K562 (cell line): ENCODE data around the gene ROR2. TPM values are rescaled to one million over a fixed set of nuclear protein-coding genes. Genes with fewer than 3 reads are reported as not detected.

ENCODE experiments used
- ATAC-seq: fragments of 200-7000 bp; cut with Tn5 transposase; 3 replicates; pipeline ENCODE4 v1.9.1; 2020; ENCODE audit warnings: moderate library complexity
- BruUV-seq: library from RNA; stranded (reverse); fragments of 400-500 nt; replicated peaks from 2 replicates; lab custom pipeline; 2021; lab: Mats Ljungman, UMichigan
- CTCF ChIA-PET: fragments of 300-600 bp; formaldehyde crosslinking; extraction: SDS; loops from one replicate; lab custom pipeline; 2021; ENCODE audit warnings: low intra/inter-chr PET ratio; lab: Yijun Ruan, JAX
- POLR2A ChIA-PET: fragments of 300-600, 350-650 bp; sonication (Branson Sonifier 250); formaldehyde crosslinking; extraction: SDS; loops from one replicate; lab custom pipeline; 2021; ENCODE audit warnings: antibody characterized with exemption, inconsistent platforms; lab: Yijun Ruan, JAX
- DNase-seq, 4 experiments: peaks; one replicate each; pipeline versions ENCODE4 v3.0.0 to v3.0.0-alpha.2; 2011 to 2018; ENCODE audit warnings: low spot score in 3 of 4, mixed read lengths in 3 of 4; ENCODE audit errors: extremely low read depth in 1 of 4
- FAIRE-seq: peaks from 2 replicates; lab custom pipeline; 2011; peaks lifted over from hg19 to GRCh38; lab: Jason Lieb, UNC
- H2AFZ ChIP-seq: 2 replicates; pipeline ENCODE4 v1.6.0; 2011; ENCODE audit warnings: low read depth, low read length, control low read depth, inconsistent platforms
- H3K27ac ChIP-seq: fragments of 200-600 bp; 3 replicates; pipeline ENCODE4 v1.8.0; 2011; ENCODE audit warnings: low read depth, mild to moderate bottlenecking, control low read depth, inconsistent platforms, low read length, moderate library complexity, mixed read lengths; ENCODE audit errors: extremely low read depth
- H3K27me3 ChIP-seq, 2 experiments: fragments of 300-600 bp in 1 of 2; 2 replicates in 1 of 2; 3 replicates in 1 of 2; pipeline versions ENCODE4 v1.6.0 to v1.8.0; 2011; ENCODE audit warnings: inconsistent platforms in 2 of 2, low read length in 2 of 2, mild to moderate bottlenecking in 1 of 2, mixed read lengths in 1 of 2, moderate library complexity in 1 of 2; ENCODE audit not compliant: control insufficient read depth in 2 of 2, insufficient read depth in 2 of 2
- H3K36me3 ChIP-seq: fragments of 300-600 bp; 3 replicates; pipeline ENCODE4 v1.8.0; 2011; ENCODE audit warnings: mild to moderate bottlenecking, low read length, inconsistent platforms; ENCODE audit not compliant: control insufficient read depth, insufficient read depth
- H3K4me1 ChIP-seq, 2 experiments: fragments of 200-600 bp in 1 of 2; replicated peaks in 1 of 2; 2 replicates in 1 of 2; 3 replicates in 1 of 2; pipeline versions ENCODE4 v1.5.1 to v1.8.0; 2011; ENCODE audit warnings: inconsistent platforms in 2 of 2, low read length in 2 of 2, mild to moderate bottlenecking in 1 of 2, mixed read lengths in 1 of 2, moderate library complexity in 1 of 2; ENCODE audit not compliant: control insufficient read depth in 2 of 2, insufficient read depth in 2 of 2
- H3K4me2 ChIP-seq: 2 replicates; pipeline ENCODE4 v1.6.1; 2011; ENCODE audit warnings: low read length, control low read depth, inconsistent platforms, mixed read lengths; ENCODE audit not compliant: insufficient read depth
- H3K4me3 ChIP-seq: fragments of 200-600 bp; sonication (generic), shearing (Covaris generic); 2 replicates; pipeline ENCODE4 v1.5.1; 2016; ENCODE audit warnings: control low read depth, inconsistent platforms
- H3K79me2 ChIP-seq: fragments of 200-600 bp; 3 replicates; pipeline ENCODE4 v1.8.0; 2011; ENCODE audit warnings: low read length, inconsistent platforms; ENCODE audit not compliant: control insufficient read depth, insufficient read depth
- H3K9ac ChIP-seq, 2 experiments: 2 replicates each; pipeline versions ENCODE4 v1.6.0 to v1.6.1; 2011; ENCODE audit warnings: low read depth in 2 of 2, low read length in 2 of 2, control low read depth in 1 of 2, inconsistent platforms in 1 of 2, mild to moderate bottlenecking in 1 of 2, mixed read lengths in 1 of 2; ENCODE audit not compliant: insufficient read depth in 1 of 2
- H3K9me1 ChIP-seq: one replicate; pipeline ENCODE4 v1.6.0; 2011; ENCODE audit warnings: inconsistent platforms, mild to moderate bottlenecking, low read length, moderate library complexity; ENCODE audit not compliant: control insufficient read depth, insufficient read depth
- H3K9me3 ChIP-seq: replicated peaks from 2 replicates; pipeline ENCODE4 v1.5.1; 2011; ENCODE audit warnings: low read depth, low read length, inconsistent platforms; ENCODE audit not compliant: control insufficient read depth, insufficient read depth
- H4K20me1 ChIP-seq: replicated peaks from 2 replicates; pipeline ENCODE4 v1.6.1; 2011; ENCODE audit warnings: low read length, inconsistent platforms, mixed read lengths; ENCODE audit not compliant: control insufficient read depth, insufficient read depth
- BRD9 ChIP-seq: fragments of 450-650 bp; IDR thresholded peaks from 2 replicates; pipeline ENCODE4 v1.6.1; 2018; ENCODE audit warnings: low read depth; ENCODE audit not compliant: partially characterized antibody
- CXXC5 ChIP-seq: fragments of 250-450 bp; sonication (Bioruptor Pico); IDR thresholded peaks from 2 replicates; pipeline ENCODE4 v1.8.0; 2022; ENCODE audit warnings: inconsistent platforms, mild to moderate bottlenecking, moderate library complexity
- KLF16 ChIP-seq: IDR thresholded peaks from 2 replicates; pipeline ENCODE4 v1.6.1; 2016; ENCODE audit warnings: antibody characterized with exemption
- RAD21 ChIP-seq, 2 experiments: fragments of 250-450 bp in 1 of 2; fragments of 450-650 bp in 1 of 2; sonication (Bioruptor Pico) in 1 of 2; formaldehyde crosslinking in 1 of 2; IDR thresholded peaks in 1 of 2; conservative IDR thresholded peaks in 1 of 2; 2 replicates each; pipeline versions ENCODE4 v1.4.0 to v1.8.0; 2020 to 2022; ENCODE audit warnings: mild to moderate bottlenecking in 2 of 2, moderate library complexity in 1 of 2
- SMARCA5 ChIP-seq: fragments of 450-650 bp; IDR thresholded peaks from 2 replicates; pipeline ENCODE4 v1.6.1; 2016
- YBX1 ChIP-seq: fragments of 450-650 bp; IDR thresholded peaks from 2 replicates; pipeline ENCODE4 v1.7.1; 2016; ENCODE audit warnings: mild to moderate bottlenecking
- ZNF347 ChIP-seq: fragments of 450-650 bp; formaldehyde crosslinking; IDR thresholded peaks from 2 replicates; pipeline ENCODE4 v1.4.0; 2020; ENCODE audit warnings: low read depth, mild to moderate bottlenecking, moderate library complexity
- ZNF766 ChIP-seq: fragments of 200-800 bp; sonication (Bioruptor generic); conservative IDR thresholded peaks from 2 replicates; pipeline ENCODE4 v1.6.1; 2016; ENCODE audit warnings: missing genetic modification characterization, missing compliant biosample characterization
- WGBS: fragments of 100-300 bp; shearing (Covaris generic); methylation state at CpG from one replicate; pipeline ENCODE4 v1.1.6; 2016; ENCODE audit warnings: low coverage, mixed read lengths; ENCODE audit not compliant: insufficient coverage; ENCODE audit errors: missing lambda C conversion rate; 5-methylcytosine and 5-hydroxymethylcytosine counted together
- in situ Hi-C: fragments of 300-500 bp; cut with MboI; formaldehyde crosslinking; loops from 4 replicates; pipeline ENCODE4 v1.15.0; 2018; ENCODE audit warnings: inconsistent platforms, mixed read lengths
- intact Hi-C: fragments of 100-400 bp; cut with micrococcal nuclease; formaldehyde crosslinking; loops from 2 replicates; pipeline ENCODE4 v1.14.2; 2022
- polyA plus RNA-seq, 8 experiments: library from polyadenylated mRNA; depleted of rRNA in 4 of 8; stranded (reverse) in 5 of 8; unstranded in 3 of 8; fragments of >200 nt; fragmentation: Nextera tagmentation in 2 of 8; fragmentation: Illumina TruSeq in 1 of 8; extraction: Ambion mirVana in 2 of 8; extraction: Trizol in 1 of 8; gene quantifications; 2 replicates each; pipeline versions ENCODE4 v1.2.1 to v1.2.3, GENCODE V29; 2011 to 2014; ENCODE audit warnings: inconsistent platforms in 1 of 8, missing spikeins in 1 of 8
- total RNA-seq, 7 experiments: library from RNA; depleted of rRNA in 6 of 7; stranded (reverse); fragments of >200 nt in 6 of 7; fragmentation: Illumina TruSeq in 2 of 7; extraction: Trizol in 2 of 7; gene quantifications; 2 replicates each; pipeline versions ENCODE4 v1.2.1 to v1.2.3, GENCODE V29; 2011 to 2021; ENCODE audit warnings: low replicate concordance in 1 of 7
- TF ChIP-seq, protein P1 (sequence below): sonication (generic); IDR thresholded peaks from 2 replicates; pipeline ENCODE4 v1.6.1; 2016
- TF ChIP-seq, protein P2 (sequence below): sonication (generic); formaldehyde crosslinking; IDR thresholded peaks from 2 replicates; pipeline ENCODE4 v1.8.0; 2022; ENCODE audit warnings: missing genetic modification reagents, mild to moderate bottlenecking, borderline replicate concordance
- TF ChIP-seq, protein P3 (sequence below), 3 experiments: fragments of 200-800 bp in 1 of 3; fragments of 250-450 bp in 1 of 3; fragments of 450-650 bp in 1 of 3; sonication (Bioruptor Pico) in 1 of 3; sonication (Bioruptor generic) in 1 of 3; formaldehyde crosslinking in 1 of 3; IDR thresholded peaks; 2 replicates each; pipeline versions ENCODE4 v1.6.1 to v1.8.0; 2016 to 2022; ENCODE audit warnings: mild to moderate bottlenecking in 2 of 3, missing genetic modification characterization in 2 of 3, missing compliant biosample characterization in 1 of 3, moderate library complexity in 1 of 3
- TF ChIP-seq, protein P4 (sequence below): fragments of 450-650 bp; IDR thresholded peaks from 2 replicates; pipeline ENCODE4 v1.6.1; 2018; ENCODE audit not compliant: partially characterized antibody

The ROR2 gene
- total and polyA plus RNA-seq, 9 of the 15 experiments (the other 6 are each of a cell fraction or from before 2014, with no cell fraction given), result 5.6 to 33.8 (median 15.3) TPM

DNA sequence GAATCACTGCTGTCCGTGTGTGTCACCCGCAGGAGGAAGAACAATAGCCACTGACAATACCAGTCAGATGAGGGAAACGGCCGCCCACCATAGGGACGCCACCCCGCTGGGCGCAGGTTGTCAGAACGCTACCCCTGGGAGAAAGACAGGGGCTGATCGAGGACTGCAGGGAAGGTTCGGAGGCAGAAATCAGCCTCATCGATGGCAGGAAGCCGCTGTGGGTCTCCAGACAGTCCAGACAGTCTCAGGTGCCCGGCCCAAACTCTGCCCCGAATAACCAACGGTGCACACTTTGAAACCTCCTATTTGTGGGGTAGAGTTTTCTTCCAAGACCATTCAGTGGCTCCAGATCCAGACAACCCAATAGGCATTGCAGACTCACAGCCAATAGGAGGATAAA lies 181.5 kb downstream of the ROR2 start:
- FAIRE-seq, result no peak
- in situ Hi-C loops, result loop anchor here (10.0 kb wide), 1 partner anchor 186 kb away; the partner anchor contains the start of gene ROR2
- TF ChIP-seq SMARCA5, result no peak
- TF ChIP-seq, protein P1, sequence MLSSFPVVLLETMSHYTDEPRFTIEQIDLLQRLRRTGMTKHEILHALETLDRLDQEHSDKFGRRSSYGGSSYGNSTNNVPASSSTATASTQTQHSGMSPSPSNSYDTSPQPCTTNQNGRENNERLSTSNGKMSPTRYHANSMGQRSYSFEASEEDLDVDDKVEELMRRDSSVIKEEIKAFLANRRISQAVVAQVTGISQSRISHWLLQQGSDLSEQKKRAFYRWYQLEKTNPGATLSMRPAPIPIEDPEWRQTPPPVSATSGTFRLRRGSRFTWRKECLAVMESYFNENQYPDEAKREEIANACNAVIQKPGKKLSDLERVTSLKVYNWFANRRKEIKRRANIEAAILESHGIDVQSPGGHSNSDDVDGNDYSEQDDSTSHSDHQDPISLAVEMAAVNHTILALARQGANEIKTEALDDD, result no peak
- TF ChIP-seq ZNF766 (CRISPR knock-in tag), result no peak
- TF ChIP-seq, protein P2, sequence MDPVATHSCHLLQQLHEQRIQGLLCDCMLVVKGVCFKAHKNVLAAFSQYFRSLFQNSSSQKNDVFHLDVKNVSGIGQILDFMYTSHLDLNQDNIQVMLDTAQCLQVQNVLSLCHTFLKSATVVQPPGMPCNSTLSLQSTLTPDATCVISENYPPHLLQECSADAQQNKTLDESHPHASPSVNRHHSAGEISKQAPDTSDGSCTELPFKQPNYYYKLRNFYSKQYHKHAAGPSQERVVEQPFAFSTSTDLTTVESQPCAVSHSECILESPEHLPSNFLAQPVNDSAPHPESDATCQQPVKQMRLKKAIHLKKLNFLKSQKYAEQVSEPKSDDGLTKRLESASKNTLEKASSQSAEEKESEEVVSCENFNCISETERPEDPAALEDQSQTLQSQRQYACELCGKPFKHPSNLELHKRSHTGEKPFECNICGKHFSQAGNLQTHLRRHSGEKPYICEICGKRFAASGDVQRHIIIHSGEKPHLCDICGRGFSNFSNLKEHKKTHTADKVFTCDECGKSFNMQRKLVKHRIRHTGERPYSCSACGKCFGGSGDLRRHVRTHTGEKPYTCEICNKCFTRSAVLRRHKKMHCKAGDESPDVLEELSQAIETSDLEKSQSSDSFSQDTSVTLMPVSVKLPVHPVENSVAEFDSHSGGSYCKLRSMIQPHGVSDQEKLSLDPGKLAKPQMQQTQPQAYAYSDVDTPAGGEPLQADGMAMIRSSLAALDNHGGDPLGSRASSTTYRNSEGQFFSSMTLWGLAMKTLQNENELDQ (CRISPR knock-in tag), result no peak
- TF ChIP-seq YBX1, result no peak
- no peak for TF ChIP-seq BRD9
- TF ChIP-seq, protein P3, sequence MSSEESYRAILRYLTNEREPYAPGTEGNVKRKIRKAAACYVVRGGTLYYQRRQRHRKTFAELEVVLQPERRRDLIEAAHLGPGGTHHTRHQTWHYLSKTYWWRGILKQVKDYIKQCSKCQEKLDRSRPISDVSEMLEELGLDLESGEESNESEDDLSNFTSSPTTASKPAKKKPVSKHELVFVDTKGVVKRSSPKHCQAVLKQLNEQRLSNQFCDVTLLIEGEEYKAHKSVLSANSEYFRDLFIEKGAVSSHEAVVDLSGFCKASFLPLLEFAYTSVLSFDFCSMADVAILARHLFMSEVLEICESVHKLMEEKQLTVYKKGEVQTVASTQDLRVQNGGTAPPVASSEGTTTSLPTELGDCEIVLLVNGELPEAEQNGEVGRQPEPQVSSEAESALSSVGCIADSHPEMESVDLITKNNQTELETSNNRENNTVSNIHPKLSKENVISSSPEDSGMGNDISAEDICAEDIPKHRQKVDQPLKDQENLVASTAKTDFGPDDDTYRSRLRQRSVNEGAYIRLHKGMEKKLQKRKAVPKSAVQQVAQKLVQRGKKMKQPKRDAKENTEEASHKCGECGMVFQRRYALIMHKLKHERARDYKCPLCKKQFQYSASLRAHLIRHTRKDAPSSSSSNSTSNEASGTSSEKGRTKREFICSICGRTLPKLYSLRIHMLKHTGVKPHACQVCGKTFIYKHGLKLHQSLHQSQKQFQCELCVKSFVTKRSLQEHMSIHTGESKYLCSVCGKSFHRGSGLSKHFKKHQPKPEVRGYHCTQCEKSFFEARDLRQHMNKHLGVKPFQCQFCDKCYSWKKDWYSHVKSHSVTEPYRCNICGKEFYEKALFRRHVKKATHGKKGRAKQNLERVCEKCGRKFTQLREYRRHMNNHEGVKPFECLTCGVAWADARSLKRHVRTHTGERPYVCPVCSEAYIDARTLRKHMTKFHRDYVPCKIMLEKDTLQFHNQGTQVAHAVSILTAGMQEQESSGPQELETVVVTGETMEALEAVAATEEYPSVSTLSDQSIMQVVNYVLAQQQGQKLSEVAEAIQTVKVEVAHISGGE (CRISPR knock-in tag; IDR thresholded peaks at IDR 0.05), result no peak
- no peak for TF ChIP-seq RAD21 (CRISPR knock-in tag; conservative IDR thresholded peaks at IDR 0.05 in 1 of 2, IDR thresholded peaks at IDR 0.05 in 1 of 2)
- TF ChIP-seq, protein P4, sequence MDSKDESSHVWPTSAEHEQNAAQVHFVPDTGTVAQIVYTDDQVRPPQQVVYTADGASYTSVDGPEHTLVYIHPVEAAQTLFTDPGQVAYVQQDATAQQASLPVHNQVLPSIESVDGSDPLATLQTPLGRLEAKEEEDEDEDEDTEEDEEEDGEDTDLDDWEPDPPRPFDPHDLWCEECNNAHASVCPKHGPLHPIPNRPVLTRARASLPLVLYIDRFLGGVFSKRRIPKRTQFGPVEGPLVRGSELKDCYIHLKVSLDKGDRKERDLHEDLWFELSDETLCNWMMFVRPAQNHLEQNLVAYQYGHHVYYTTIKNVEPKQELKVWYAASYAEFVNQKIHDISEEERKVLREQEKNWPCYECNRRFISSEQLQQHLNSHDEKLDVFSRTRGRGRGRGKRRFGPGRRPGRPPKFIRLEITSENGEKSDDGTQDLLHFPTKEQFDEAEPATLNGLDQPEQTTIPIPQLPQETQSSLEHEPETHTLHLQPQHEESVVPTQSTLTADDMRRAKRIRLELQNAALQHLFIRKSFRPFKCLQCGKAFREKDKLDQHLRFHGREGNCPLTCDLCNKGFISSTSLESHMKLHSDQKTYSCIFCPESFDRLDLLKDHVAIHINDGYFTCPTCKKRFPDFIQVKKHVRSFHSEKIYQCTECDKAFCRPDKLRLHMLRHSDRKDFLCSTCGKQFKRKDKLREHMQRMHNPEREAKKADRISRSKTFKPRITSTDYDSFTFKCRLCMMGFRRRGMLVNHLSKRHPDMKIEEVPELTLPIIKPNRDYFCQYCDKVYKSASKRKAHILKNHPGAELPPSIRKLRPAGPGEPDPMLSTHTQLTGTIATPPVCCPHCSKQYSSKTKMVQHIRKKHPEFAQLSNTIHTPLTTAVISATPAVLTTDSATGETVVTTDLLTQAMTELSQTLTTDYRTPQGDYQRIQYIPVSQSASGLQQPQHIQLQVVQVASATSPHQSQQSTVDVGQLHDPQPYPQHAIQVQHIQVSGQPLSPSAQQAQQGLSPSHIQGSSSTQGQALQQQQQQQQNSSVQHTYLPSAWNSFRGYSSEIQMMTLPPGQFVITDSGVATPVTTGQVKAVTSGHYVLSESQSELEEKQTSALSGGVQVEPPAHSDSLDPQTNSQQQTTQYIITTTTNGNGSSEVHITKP, result no peak
- TF ChIP-seq ZNF347 (CRISPR knock-in tag), result no peak
- no peak for TF ChIP-seq CXXC5 (CRISPR knock-in tag)
- no peak for TF ChIP-seq KLF16

More for the DNA sequence above, 181.5 kb downstream of the ROR2 start:
- DNase-seq, result no peak
- WGBS, result 83% methylated on average over 14 of the region's 15 CpGs
- Histone ChIP-seq H3K27me3 (no peaks in the 10 kb centered on the region), H4K20me1 (no peaks in the 10 kb centered on the region), H3K4me3 (no peak overlapping the region), H3K4me2 (no peak overlapping the region), H3K79me2 (no peaks in the 10 kb centered on the region), H2AFZ (no peak overlapping the region), H3K9ac (no peak overlapping the region), H3K4me1 (no peaks in the 10 kb centered on the region; a peak in 1 of 5 replicates), H3K36me3 (peaks cover 9% of the 10 kb centered on the region; the same call in 1 of the 3 replicates), H3K9me3 (no peaks in the 10 kb centered on the region; the same call in 1 of the 2 replicates), H3K9me1 (no peaks in the 10 kb centered on the region), H3K27ac (no peak overlapping the region)
- intact Hi-C loops, result no loop called here
- CTCF ChIA-PET, result no interaction called here
- BruUV-seq, result no TSS peak
- POLR2A ChIA-PET, result no interaction called here
- ATAC-seq, result no peak
